Gastroesophageal sphincter (tissue), 3 donors: ENCODE data around the gene PTPN3.

Experiments
- CTCF ChIP-seq, 4 experiments: fragments of 200-600 bp in 2 of 4; fragments of 450-650 bp in 2 of 4; sonication (generic) in 1 of 4; IDR thresholded peaks; one replicate each; pipeline ENCODE4 v1.5.1; 2017 to 2019; ENCODE audit warnings: antibody characterized with exemption in 4 of 4, mild to moderate bottlenecking in 2 of 4, moderate library complexity in 2 of 4
- EP300 ChIP-seq: sonication (generic); formaldehyde crosslinking; IDR thresholded peaks from one replicate; pipeline ENCODE4 v1.6.1; 2017; ENCODE audit warnings: antibody characterized with exemption, mild to moderate bottlenecking
- POLR2A ChIP-seq, 2 donors: fragments of 450-650 bp; IDR thresholded peaks; one replicate each; pipeline ENCODE4 v1.6.1; 2017; ENCODE audit warnings: antibody characterized with exemption in 2 of 2, mild to moderate bottlenecking in 2 of 2, moderate library complexity in 1 of 2
- POLR2AphosphoS5 ChIP-seq: sonication (generic); formaldehyde crosslinking; IDR thresholded peaks from one replicate; pipeline ENCODE4 v1.6.1; 2017; ENCODE audit warnings: antibody characterized with exemption

GRCh38 chr9:109510506-109510905, 12.4 kb upstream of the PTPN3 start:
- TF ChIP-seq CTCF (IDR thresholded peaks at IDR 0.05) (no peak), POLR2AphosphoS5 (no peak), POLR2A (IDR thresholded peaks at IDR 0.05) (no peak), EP300 (no peak)
